SU-DHL-6 (cell line): ENCODE results near the gene ACTRT3.

ENCODE experiments used
- H2AFZ ChIP-seq: fragments of 200-600 bp; sonication (generic); 2 replicates; pipeline ENCODE4 v1.6.1; 2014; ENCODE audit warnings: low read depth, mild to moderate bottlenecking, moderate library complexity, mixed read lengths, antibody characterized with exemption, low read length; ENCODE audit not compliant: severe bottlenecking
- H3F3A ChIP-seq: fragments of 200-600 bp; shearing (Covaris generic); 2 replicates; pipeline ENCODE4 v1.6.0; 2016; ENCODE audit warnings: antibody characterized with exemption, mild to moderate bottlenecking; ENCODE audit not compliant: insufficient read depth
- H3K27ac ChIP-seq: fragments of 200-600 bp; sonication (generic); 2 replicates; pipeline ENCODE4 v1.5.1; 2016; ENCODE audit warnings: low read depth, mild to moderate bottlenecking, low read length, moderate library complexity, mixed read lengths
- H3K27me3 ChIP-seq: fragments of 200-600 bp; sonication (generic), shearing (Covaris generic); 2 replicates; pipeline ENCODE4 v1.6.0; 2014; ENCODE audit warnings: mild to moderate bottlenecking, low read length
- H3K36me3 ChIP-seq: fragments of 200-600 bp; sonication (generic); 2 replicates; pipeline ENCODE4 v1.6.1; 2014; ENCODE audit warnings: mild to moderate bottlenecking, low read length, mixed read lengths
- H3K4me2 ChIP-seq: fragments of 300-600, 200-600 bp; shearing (Covaris generic), sonication (generic); 2 replicates; pipeline ENCODE4 v1.6.0; 2014; ENCODE audit warnings: low read length, low read depth, mild to moderate bottlenecking; ENCODE audit not compliant: poor library complexity, severe bottlenecking
- H3K4me3 ChIP-seq: fragments of 200-600 bp; sonication (generic); 2 replicates; pipeline ENCODE4 v1.5.1; 2014; ENCODE audit warnings: antibody characterized with exemption, low read length, mild to moderate bottlenecking, mixed read lengths; ENCODE audit not compliant: insufficient read depth, poor library complexity, severe bottlenecking
- H3K79me2 ChIP-seq: fragments of 200-600 bp; sonication (generic); 2 replicates; pipeline ENCODE4 v1.6.1; 2014; ENCODE audit warnings: mild to moderate bottlenecking, low read length, moderate library complexity; ENCODE audit not compliant: insufficient read depth
- H3K9ac ChIP-seq: fragments of 200-600 bp; sonication (generic); 2 replicates; pipeline ENCODE4 v1.7.0; 2014; ENCODE audit warnings: mild to moderate bottlenecking, low read length
- H3K9me2 ChIP-seq: fragments of 200-600 bp; sonication (generic); replicated peaks from 2 replicates; pipeline ENCODE4 v1.6.1; 2014; ENCODE audit warnings: low read length; ENCODE audit not compliant: insufficient read depth
- H3K9me3 ChIP-seq: fragments of 200-600 bp; sonication (generic); 2 replicates; pipeline ENCODE4 v1.6.1; 2014; ENCODE audit warnings: low read length, mixed read lengths; ENCODE audit not compliant: insufficient read depth
- H4K20me1 ChIP-seq: fragments of 200-600 bp; sonication (generic); 2 replicates; pipeline ENCODE4 v1.6.1; 2014; ENCODE audit warnings: low read depth, mild to moderate bottlenecking, antibody characterized with exemption, low read length, moderate library complexity, mixed read lengths
- EZH2phosphoT487 ChIP-seq: fragments of 200-600 bp; sonication (generic), shearing (Covaris generic); conservative IDR thresholded peaks from 2 replicates; pipeline ENCODE4 v1.6.1; 2018; ENCODE audit warnings: mild to moderate bottlenecking, antibody characterized with exemption, low read length, moderate library complexity, mixed read lengths
- TF ChIP-seq, protein P1 (sequence below): fragments of 200-600 bp; sonication (generic); IDR thresholded peaks from one replicate; pipeline ENCODE4 v1.5.1; 2017; ENCODE audit warnings: antibody characterized with exemption, mild to moderate bottlenecking, low read length, moderate library complexity; ENCODE audit not compliant: insufficient read depth, poor library complexity, severe bottlenecking

The ACTRT3 gene

GRCh38 chr3:169754711-169755110, 14.7 kb downstream of the ACTRT3 start:
- Histone ChIP-seq H3F3A (no peaks in the 10 kb centered on the region), H3K27ac (no peak overlapping the region), H3K9me3 (no peaks in the 10 kb centered on the region), H2AFZ (no peak overlapping the region), H3K36me3 (no peaks in the 10 kb centered on the region), H3K4me3 (no peak overlapping the region), H3K27me3 (no peaks in the 10 kb centered on the region), H3K4me2 (no peak overlapping the region), H3K9me2 (no peaks in the 10 kb centered on the region), H4K20me1 (no peaks in the 10 kb centered on the region), H3K9ac (no peak overlapping the region), H3K79me2 (no peaks in the 10 kb centered on the region)
- TF ChIP-seq, protein P1, sequence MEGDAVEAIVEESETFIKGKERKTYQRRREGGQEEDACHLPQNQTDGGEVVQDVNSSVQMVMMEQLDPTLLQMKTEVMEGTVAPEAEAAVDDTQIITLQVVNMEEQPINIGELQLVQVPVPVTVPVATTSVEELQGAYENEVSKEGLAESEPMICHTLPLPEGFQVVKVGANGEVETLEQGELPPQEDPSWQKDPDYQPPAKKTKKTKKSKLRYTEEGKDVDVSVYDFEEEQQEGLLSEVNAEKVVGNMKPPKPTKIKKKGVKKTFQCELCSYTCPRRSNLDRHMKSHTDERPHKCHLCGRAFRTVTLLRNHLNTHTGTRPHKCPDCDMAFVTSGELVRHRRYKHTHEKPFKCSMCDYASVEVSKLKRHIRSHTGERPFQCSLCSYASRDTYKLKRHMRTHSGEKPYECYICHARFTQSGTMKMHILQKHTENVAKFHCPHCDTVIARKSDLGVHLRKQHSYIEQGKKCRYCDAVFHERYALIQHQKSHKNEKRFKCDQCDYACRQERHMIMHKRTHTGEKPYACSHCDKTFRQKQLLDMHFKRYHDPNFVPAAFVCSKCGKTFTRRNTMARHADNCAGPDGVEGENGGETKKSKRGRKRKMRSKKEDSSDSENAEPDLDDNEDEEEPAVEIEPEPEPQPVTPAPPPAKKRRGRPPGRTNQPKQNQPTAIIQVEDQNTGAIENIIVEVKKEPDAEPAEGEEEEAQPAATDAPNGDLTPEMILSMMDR, result no peak
- TF ChIP-seq EZH2phosphoT487, result no peak

DNA sequence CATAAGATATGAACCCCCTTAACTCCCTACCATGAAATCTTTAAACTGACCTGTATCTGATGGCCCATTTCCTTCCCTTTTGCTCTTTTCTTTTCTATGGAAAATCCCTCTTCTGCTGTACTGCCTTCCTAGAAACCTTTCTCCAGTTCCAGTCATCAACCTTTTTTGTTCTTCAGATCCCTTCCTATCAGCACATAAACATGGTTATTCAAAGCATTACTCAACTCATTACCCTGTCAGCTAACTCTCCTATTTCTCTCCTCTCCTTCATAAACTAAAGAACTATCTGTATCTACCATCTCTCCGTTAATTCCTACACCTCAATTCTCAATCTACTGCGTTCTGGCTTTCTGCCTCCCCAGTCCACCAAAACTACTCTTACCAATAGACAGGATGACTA, 17.5 kb downstream of the ACTRT3 start:
- H3F3A ChIP-seq, result no peaks in the 10 kb centered on the region
- no peaks in the 10 kb centered on the region for H3K36me3 ChIP-seq
- H3K9ac ChIP-seq, result no peak overlapping the region
- H3K27me3 ChIP-seq, result no peaks in the 10 kb centered on the region
- no peak overlapping the region for H2AFZ ChIP-seq
- H3K9me2 ChIP-seq, result no peaks in the 10 kb centered on the region
- H3K9me3 ChIP-seq, result no peaks in the 10 kb centered on the region
- H3K4me2 ChIP-seq, result no peak overlapping the region
- TF ChIP-seq, protein P1, result no peak
- no peak for TF ChIP-seq EZH2phosphoT487
- no peaks in the 10 kb centered on the region for H4K20me1 ChIP-seq
- no peak overlapping the region for H3K4me3 ChIP-seq
- no peaks in the 10 kb centered on the region for H3K79me2 ChIP-seq
- no peak overlapping the region for H3K27ac ChIP-seq

GRCh38 chr3:169750665-169751064, 18.7 kb downstream of the ACTRT3 start:
- no peak for TF ChIP-seq EZH2phosphoT487
- H3K79me2 ChIP-seq, result no peaks in the 10 kb centered on the region
- no peak overlapping the region for H3K27ac ChIP-seq
- no peaks in the 10 kb centered on the region for H3K9me3 ChIP-seq
- H3K27me3 ChIP-seq, result no peaks in the 10 kb centered on the region
- no peak overlapping the region for H3K4me2 ChIP-seq
- no peaks in the 10 kb centered on the region for H3K9me2 ChIP-seq
- H4K20me1 ChIP-seq, result no peaks in the 10 kb centered on the region
- no peaks in the 10 kb centered on the region for H3K36me3 ChIP-seq
- H2AFZ ChIP-seq, result no peak overlapping the region
- no peak overlapping the region for H3K9ac ChIP-seq
- no peak overlapping the region for H3K4me3 ChIP-seq
- no peaks in the 10 kb centered on the region for H3F3A ChIP-seq

DNA sequence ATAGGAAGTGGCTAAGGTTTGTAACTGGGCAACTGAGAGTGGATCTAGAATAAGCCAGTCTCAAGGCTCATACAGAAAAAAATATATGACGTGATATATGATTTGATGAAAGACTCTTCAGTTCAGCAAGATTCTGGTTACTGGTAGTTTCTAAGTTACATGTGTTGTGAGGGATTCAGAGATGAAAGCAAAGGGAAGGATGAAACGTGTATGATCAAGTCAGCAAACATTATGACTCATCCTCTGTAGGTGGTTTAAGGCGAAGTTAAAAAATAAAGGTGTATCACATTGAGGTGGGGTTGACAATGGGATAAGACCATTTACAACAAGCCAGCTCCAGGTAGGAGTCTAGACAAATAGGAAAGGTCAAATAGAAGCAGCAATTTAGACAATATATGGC, 20.7 kb downstream of the ACTRT3 start:
- H3K4me2 ChIP-seq, result no peak overlapping the region

More for the DNA sequence above, 20.7 kb downstream of the ACTRT3 start:
- H3K79me2 ChIP-seq, result no peaks in the 10 kb centered on the region
- H4K20me1 ChIP-seq, result no peaks in the 10 kb centered on the region
- H3F3A ChIP-seq, result no peaks in the 10 kb centered on the region
- H3K9me2 ChIP-seq, result no peaks in the 10 kb centered on the region
- no peaks in the 10 kb centered on the region for H3K36me3 ChIP-seq
- H3K4me3 ChIP-seq, result no peak overlapping the region
- H3K27ac ChIP-seq, result no peak overlapping the region
- H3K27me3 ChIP-seq, result no peaks in the 10 kb centered on the region
- TF ChIP-seq, protein P1, result no peak
- TF ChIP-seq EZH2phosphoT487, result no peak
- no peaks in the 10 kb centered on the region for H3K9me3 ChIP-seq
- H3K9ac ChIP-seq, result no peak overlapping the region
- no peak overlapping the region for H2AFZ ChIP-seq
